HEK293 (cell line): Measurements from ENCODE around the gene POLD1.

Experiments used
- CTCF ChIA-PET: fragments of 350-600 bp; formaldehyde crosslinking; extraction: SDS; loops from one replicate; lab custom pipeline; 2021; ENCODE audit warnings: antibody characterized with exemption; lab: Yijun Ruan, JAX
- POLR2A ChIA-PET: fragments of 300-600 bp; formaldehyde crosslinking; extraction: SDS; loops from one replicate; lab custom pipeline; 2020; ENCODE audit warnings: antibody characterized with exemption, inconsistent platforms; lab: Yijun Ruan, JAX
- H3K27ac ChIP-seq: fragments of 200-500 bp; sonication (Bioruptor generic); 2 replicates; pipeline ENCODE4 v1.5.1; 2014; ENCODE audit warnings: low read depth, low read length, control low read depth, inconsistent platforms; ENCODE audit errors: extremely low read depth
- H3K36me3 ChIP-seq, 2 experiments: fragments of 200-500 bp in 1 of 2; sonication (Bioruptor generic) in 1 of 2; 1 replicate in 1 of 2; 2 replicates in 1 of 2; pipeline ENCODE4 v1.5.1; 2014 to 2017; ENCODE audit warnings: inconsistent platforms in 2 of 2, low read length in 2 of 2; ENCODE audit not compliant: control insufficient read depth in 2 of 2, insufficient read depth in 1 of 2
- H3K4me1 ChIP-seq: fragments of 200-500 bp; sonication (Bioruptor generic); 2 replicates; pipeline ENCODE4 v1.5.1; 2014; ENCODE audit warnings: mild to moderate bottlenecking, low read length, inconsistent platforms; ENCODE audit not compliant: control insufficient read depth, insufficient read depth
- H3K4me3 ChIP-seq: 2 replicates; pipeline ENCODE4 v1.5.1; 2011; ENCODE audit warnings: low read depth, mild to moderate bottlenecking, control low read depth, low read length, moderate library complexity
- H3K9me3 ChIP-seq: fragments of 200-500 bp; sonication (Bioruptor generic); 2 replicates; pipeline ENCODE4 v1.5.1; 2014; ENCODE audit warnings: low read depth, low read length, inconsistent platforms; ENCODE audit not compliant: control insufficient read depth, insufficient read depth
- ZFP37 ChIP-seq: fragments of 450-650 bp; formaldehyde crosslinking; IDR thresholded peaks from 2 replicates; pipeline ENCODE4 v1.5.1; 2016; ENCODE audit warnings: missing biosample characterization, missing genetic modification characterization
- ZNF140 ChIP-seq: fragments of 450-650 bp; formaldehyde crosslinking; IDR thresholded peaks from 2 replicates; pipeline ENCODE4 v1.5.1; 2016; ENCODE audit warnings: missing biosample characterization, missing genetic modification characterization
- ZNF169 ChIP-seq: fragments of 450-650 bp; formaldehyde crosslinking; IDR thresholded peaks from 2 replicates; pipeline ENCODE4 v1.5.1; 2016; ENCODE audit warnings: missing biosample characterization, missing genetic modification characterization
- ZNF394 ChIP-seq: fragments of 450-650 bp; formaldehyde crosslinking; IDR thresholded peaks from 2 replicates; pipeline ENCODE4 v1.5.1; 2016; ENCODE audit warnings: missing biosample characterization, missing genetic modification characterization, mild to moderate bottlenecking, moderate library complexity, borderline replicate concordance
- ZNF513 ChIP-seq: fragments of 450-650 bp; IDR thresholded peaks from 2 replicates; pipeline ENCODE4 v1.5.1; 2018; ENCODE audit warnings: missing biosample characterization, missing genetic modification characterization

POLD1 gene

GRCh38 chr19:50467566-50467965, 83.4 kb downstream of the POLD1 start:
- POLR2A ChIA-PET, result no interaction called here
- H3K36me3 ChIP-seq, result no peaks in the 10 kb centered on the region
- CTCF ChIA-PET, result interaction anchor here (1.3 kb wide), 1 partner anchor 110 kb away, joined by 5 read pairs; no protein-coding TSS in a partner anchor
- no peak overlapping the region for H3K27ac ChIP-seq
- TF ChIP-seq ZNF513 (no peak), ZNF140 (tag by site-specific recombination) (no peak), ZFP37 (tag by site-specific recombination) (no peak), ZNF169 (no peak), ZNF394 (tag by site-specific recombination) (no peak)
- no peak overlapping the region for H3K4me3 ChIP-seq
- no peaks in the 10 kb centered on the region for H3K9me3 ChIP-seq
- no peaks in the 10 kb centered on the region for H3K4me1 ChIP-seq
